Testis (tissue), 3 donors: ENCODE data around the gene DISP2. TPM values are rescaled to one million over a fixed set of nuclear protein-coding genes. Genes with fewer than 3 reads are reported as not detected.

Source experiments
- DNase-seq: peaks from one replicate; pipeline ENCODE4 v3.0.0-alpha.2; 2019
- H3K27ac ChIP-seq, 2 donors: fragments of 200-600 bp; sonication (generic); one replicate each; pipeline ENCODE4 v1.5.1; 2019
- H3K27me3 ChIP-seq: fragments of 200-600 bp; sonication (generic); one replicate; pipeline ENCODE4 v1.5.1; 2019
- H3K36me3 ChIP-seq: fragments of 200-600 bp; sonication (generic); one replicate; pipeline ENCODE4 v1.5.1; 2017; ENCODE audit warnings: low read depth; ENCODE audit errors: missing control alignments
- H3K4me1 ChIP-seq: fragments of 200-600 bp; sonication (generic); one replicate; pipeline ENCODE4 v1.5.1; 2019
- H3K4me3 ChIP-seq, 2 donors: fragments of 200-600 bp; sonication (generic); one replicate each; pipeline ENCODE4 v1.5.1; 2017 to 2019
- H3K9me3 ChIP-seq: fragments of 200-600 bp; sonication (generic); one replicate; pipeline ENCODE4 v1.5.1; 2017
- POLR2A ChIP-seq: fragments of 450-650 bp; IDR thresholded peaks from one replicate; pipeline ENCODE4 v1.6.1; 2017; ENCODE audit warnings: antibody characterized with exemption, mild to moderate bottlenecking, moderate library complexity
- WGBS, 2 donors: methylation state at CpG; one replicate each; pipeline ENCODE4 v1.1.5; 2018; 5-methylcytosine and 5-hydroxymethylcytosine counted together
- intact Hi-C: fragments of 100-400 bp; cut with DNase I; formaldehyde crosslinking; loops from one replicate; pipeline ENCODE4 v1.15.1; 2023; ENCODE audit warnings: low total_unique reads
- polyA plus RNA-seq: library from polyadenylated mRNA; stranded (reverse); fragments of 350-450 nt; fragmentation: Illumina TruSeq; extraction: RNeasy Lipid Tissue Mini Kit (QIAGEN cat#74804); gene quantifications from one replicate; pipeline ENCODE4 v1.2.3, GENCODE V29; 2014; ENCODE audit warnings: low read depth, low replicate concordance; ENCODE audit not compliant: insufficient read depth
- total RNA-seq, 2 donors: library from RNA; depleted of rRNA; stranded (reverse); fragments of >200 nt; gene quantifications; one replicate each; pipeline ENCODE4 v1.2.3, GENCODE V29; 2016
- TF ChIP-seq, protein P1 (sequence below), 3 experiments: fragments of 450-650 bp in 2 of 3; fragments of 200-600 bp in 1 of 3; sonication (generic) in 1 of 3; IDR thresholded peaks; one replicate each; pipeline ENCODE4 v1.5.1; 2016 to 2019; ENCODE audit warnings: antibody characterized with exemption in 3 of 3, mild to moderate bottlenecking in 2 of 3, moderate library complexity in 1 of 3

The DISP2 gene
- total and polyA plus RNA-seq, 3 donors from 2014 or later = 3.0 to 7.6 (median 4.4) TPM

DNA sequence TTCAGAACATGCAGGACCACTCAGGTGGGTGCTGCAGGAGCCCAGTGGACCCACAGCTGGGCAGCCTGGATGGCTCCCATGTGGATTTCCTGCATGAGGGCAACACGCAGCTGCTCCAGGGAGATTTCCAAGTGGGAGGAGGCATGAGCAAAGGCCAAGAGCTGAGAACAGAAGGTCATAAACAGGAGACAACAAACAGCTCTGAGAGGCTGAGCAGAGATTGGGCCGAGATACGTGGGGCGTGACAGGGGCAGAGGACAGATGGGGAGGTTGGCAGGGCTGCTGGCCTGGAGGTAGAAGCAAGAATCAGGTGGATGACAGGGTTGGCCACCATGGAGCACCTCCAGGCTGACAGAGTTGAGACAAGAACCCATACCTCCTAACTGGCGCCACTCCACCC lies 4.3 kb upstream of the DISP2 start:
- no peak overlapping the region for H3K4me3 ChIP-seq
- H3K27me3 ChIP-seq = no peaks in the 10 kb centered on the region
- no peak for TF ChIP-seq POLR2A
- TF ChIP-seq, protein P1, sequence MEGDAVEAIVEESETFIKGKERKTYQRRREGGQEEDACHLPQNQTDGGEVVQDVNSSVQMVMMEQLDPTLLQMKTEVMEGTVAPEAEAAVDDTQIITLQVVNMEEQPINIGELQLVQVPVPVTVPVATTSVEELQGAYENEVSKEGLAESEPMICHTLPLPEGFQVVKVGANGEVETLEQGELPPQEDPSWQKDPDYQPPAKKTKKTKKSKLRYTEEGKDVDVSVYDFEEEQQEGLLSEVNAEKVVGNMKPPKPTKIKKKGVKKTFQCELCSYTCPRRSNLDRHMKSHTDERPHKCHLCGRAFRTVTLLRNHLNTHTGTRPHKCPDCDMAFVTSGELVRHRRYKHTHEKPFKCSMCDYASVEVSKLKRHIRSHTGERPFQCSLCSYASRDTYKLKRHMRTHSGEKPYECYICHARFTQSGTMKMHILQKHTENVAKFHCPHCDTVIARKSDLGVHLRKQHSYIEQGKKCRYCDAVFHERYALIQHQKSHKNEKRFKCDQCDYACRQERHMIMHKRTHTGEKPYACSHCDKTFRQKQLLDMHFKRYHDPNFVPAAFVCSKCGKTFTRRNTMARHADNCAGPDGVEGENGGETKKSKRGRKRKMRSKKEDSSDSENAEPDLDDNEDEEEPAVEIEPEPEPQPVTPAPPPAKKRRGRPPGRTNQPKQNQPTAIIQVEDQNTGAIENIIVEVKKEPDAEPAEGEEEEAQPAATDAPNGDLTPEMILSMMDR (IDR thresholded peaks at IDR 0.05) = no peak
- DNase-seq = no peak
- no peak overlapping the region for H3K27ac ChIP-seq
- H3K4me1 ChIP-seq = peaks cover 16% of the 10 kb centered on the region
- 50 to 73% methylated on average over 5 of the region's 5 CpGs for WGBS, 2 donors
- intact Hi-C loops = no loop called here
- no peaks in the 10 kb centered on the region for H3K36me3 ChIP-seq
- no peaks in the 10 kb centered on the region for H3K9me3 ChIP-seq

DNA sequence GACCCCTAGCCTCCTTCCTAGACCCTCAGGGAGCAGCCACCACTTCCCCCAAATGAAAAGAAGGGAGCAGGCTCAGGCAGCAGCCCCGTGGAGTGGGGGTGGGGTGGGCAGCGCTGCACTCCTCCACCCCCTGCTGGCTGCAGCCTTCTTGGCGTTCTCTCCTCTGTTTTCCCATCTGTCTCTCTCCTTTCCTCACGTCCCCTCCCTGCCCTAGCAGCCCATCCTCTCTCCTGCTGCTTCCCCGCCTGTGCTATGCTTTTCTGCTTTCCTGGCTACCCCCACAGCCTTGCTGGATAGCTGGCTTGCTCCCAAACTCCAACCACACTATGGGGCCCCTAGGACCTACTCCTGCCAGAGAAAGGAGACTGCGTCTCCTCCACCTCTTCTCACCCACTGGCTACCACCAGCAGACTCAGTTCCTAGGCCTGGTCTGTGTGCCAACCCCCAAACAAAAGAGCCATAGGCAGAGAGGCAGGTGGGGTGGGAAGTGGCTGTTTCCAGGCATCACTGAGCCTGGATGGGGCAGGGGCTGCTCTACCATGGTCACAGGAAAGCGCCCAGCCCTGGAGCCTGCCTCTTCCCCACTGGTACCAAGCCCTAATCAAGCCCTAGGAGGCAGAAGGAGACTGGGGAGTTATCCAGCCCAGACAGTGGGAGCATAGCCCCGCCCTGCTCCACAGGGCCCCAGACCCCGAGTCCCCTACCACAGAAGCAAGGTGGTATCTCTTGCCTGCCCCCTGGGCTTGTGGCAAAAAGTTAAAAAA lies 3.4 kb upstream of the DISP2 start:
- no peak overlapping the region for H3K4me3 ChIP-seq
- H3K27ac ChIP-seq = no peak overlapping the region
- no peaks in the 10 kb centered on the region for H3K27me3 ChIP-seq
- H3K4me1 ChIP-seq = peaks cover 16% of the 10 kb centered on the region
- WGBS, 2 donors = 43 to 51% methylated on average over 9 of the region's 9 CpGs
- H3K9me3 ChIP-seq = no peaks in the 10 kb centered on the region
- DNase-seq = peak; percentile 56
- intact Hi-C loops = no loop called here
- TF ChIP-seq, protein P1 (IDR thresholded peaks at IDR 0.05) = peak in 2 of 3 experiments; percentile 12 to 18
- TF ChIP-seq POLR2A = no peak
- no peaks in the 10 kb centered on the region for H3K36me3 ChIP-seq

DNA sequence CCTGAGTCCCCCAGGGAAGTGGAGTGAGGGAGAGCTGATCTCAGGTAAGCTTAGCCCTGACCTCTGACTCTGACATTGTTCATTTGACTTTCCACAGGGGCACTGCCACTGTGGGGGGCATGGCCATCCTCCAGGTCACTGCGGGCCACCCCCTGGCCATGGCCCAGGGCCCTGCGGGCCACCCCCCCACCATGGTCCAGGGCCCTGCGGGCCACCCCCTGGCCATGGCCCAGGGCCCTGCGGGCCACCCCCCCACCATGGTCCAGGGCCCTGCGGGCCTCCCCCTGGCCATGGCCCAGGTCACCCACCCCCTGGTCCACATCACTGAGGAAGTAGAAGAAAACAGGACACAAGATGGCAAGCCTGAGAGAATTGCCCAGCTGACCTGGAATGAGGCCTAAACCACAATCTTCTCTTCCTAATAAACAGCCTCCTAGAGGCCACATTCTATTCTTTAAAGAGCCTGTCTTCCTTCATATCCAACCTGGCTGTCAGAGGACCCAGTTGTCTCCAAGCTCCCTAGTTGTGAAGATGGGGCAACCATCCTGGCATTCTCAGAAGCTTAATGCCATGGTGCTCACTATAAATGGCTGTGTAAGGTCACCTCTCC lies 1.9 kb upstream of the DISP2 start:
- no peak for DNase-seq
- TF ChIP-seq, protein P1 (IDR thresholded peaks at IDR 0.05) = no peak
- no peak for TF ChIP-seq POLR2A
- intact Hi-C loops = no loop called here
- H3K4me1 ChIP-seq = peaks cover 16% of the 10 kb centered on the region
- no peaks in the 10 kb centered on the region for H3K9me3 ChIP-seq
- 81% methylated on average over 5 of the region's 5 CpGs; no CpG with 5 or more reads in 1 of the 2 donors for WGBS, 2 donors
- no peaks in the 10 kb centered on the region for H3K36me3 ChIP-seq
- H3K27me3 ChIP-seq = no peaks in the 10 kb centered on the region
- H3K4me3 ChIP-seq = no peak overlapping the region
- no peak overlapping the region for H3K27ac ChIP-seq

DNA sequence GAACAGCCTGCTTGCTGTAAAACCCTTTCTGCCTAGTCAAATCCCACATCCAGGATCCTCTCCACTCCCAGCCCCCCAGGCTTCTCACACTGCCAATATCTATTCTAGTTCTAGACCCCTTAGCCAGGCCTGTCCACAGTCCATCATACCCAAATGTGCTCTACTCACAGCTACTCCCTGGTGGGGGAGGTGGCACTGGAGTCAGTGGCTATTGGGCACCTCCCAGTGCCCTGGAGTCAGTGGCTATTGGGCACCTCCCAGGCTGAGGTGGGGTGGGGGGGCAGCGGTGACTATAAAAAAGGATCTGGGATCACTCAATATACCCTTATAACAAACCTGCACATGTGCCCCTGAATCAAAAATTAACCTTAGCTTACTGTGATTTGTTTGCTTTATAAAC lies 773 bp upstream of the DISP2 start:
- 38 to 43% methylated on average over 1 of the region's 1 CpG for WGBS, 2 donors

More for the DNA sequence above, 773 bp upstream of the DISP2 start:
- Histone ChIP-seq H3K4me1 (peaks cover 16% of the 10 kb centered on the region), H3K36me3 (no peaks in the 10 kb centered on the region), H3K27me3 (no peaks in the 10 kb centered on the region), H3K9me3 (no peaks in the 10 kb centered on the region), H3K27ac (no peak overlapping the region), H3K4me3 (peak overlapping the region; percentile 57 to 65)
- intact Hi-C loops = no loop called here
- TF ChIP-seq POLR2A = no peak
- TF ChIP-seq, protein P1 (IDR thresholded peaks at IDR 0.05) = no peak
- no peak for DNase-seq
